Activated B cell treated with CpG ODN at 0.5 μM for 24 hours (primary cell): ENCODE measurements around the gene ACYP1. TPM values are rescaled to one million over a fixed set of nuclear protein-coding genes. Genes with fewer than 3 reads are reported as not detected.

ENCODE experiments used
- ATAC-seq: fragments of 200-7000 bp; cut with Tn5 transposase; one replicate; pipeline ENCODE4 v1.10.0; 2021; ENCODE audit warnings: low read depth, mild to moderate bottlenecking, moderate library complexity
- CTCF ChIA-PET: fragments of 350-600 bp; sonication (Branson Sonifier 250); formaldehyde crosslinking; loops from one replicate; lab custom pipeline; 2021; ENCODE audit warnings: antibody characterized with exemption; lab: Charles Lee
- POLR2A ChIA-PET: fragments of 350-600 bp; sonication (Branson Sonifier 250); formaldehyde crosslinking; loops from one replicate; lab custom pipeline; 2021; ENCODE audit warnings: antibody characterized with exemption; lab: Charles Lee
- DNase-seq: peaks from one replicate; pipeline ENCODE4 v3.0.0; 2022
- H3K27ac Mint-ChIP-seq: one replicate; pipeline ENCODE4 v1.8.0; 2020; ENCODE audit warnings: mixed read lengths
- H3K27me3 Mint-ChIP-seq: one replicate; pipeline ENCODE4 v1.8.0; 2021; ENCODE audit warnings: mixed read lengths
- H3K36me3 Mint-ChIP-seq: one replicate; pipeline ENCODE4 v1.8.0; 2021; ENCODE audit warnings: low read depth, mixed read lengths
- H3K4me1 Mint-ChIP-seq: one replicate; pipeline ENCODE4 v1.8.0; 2021; ENCODE audit warnings: mixed read lengths
- H3K4me3 Mint-ChIP-seq: one replicate; pipeline ENCODE4 v1.8.0; 2020; ENCODE audit warnings: mild to moderate bottlenecking, mixed read lengths
- H3K9me3 Mint-ChIP-seq: one replicate; pipeline ENCODE4 v1.8.0; 2020; ENCODE audit warnings: mixed read lengths
- intact Hi-C: fragments of 100-400 bp; cut with micrococcal nuclease; formaldehyde crosslinking; loops from one replicate; pipeline ENCODE4 v1.15.1; 2024
- total RNA-seq: library from RNA; stranded (reverse); gene quantifications from 2 replicates; pipeline ENCODE4 v1.2.3, GENCODE V29; 2022
- TF ChIP-seq, protein P1 (sequence below): fragments of 200-600 bp; IDR thresholded peaks from one replicate; pipeline ENCODE4 v1.8.0; 2022; ENCODE audit warnings: antibody characterized with exemption, mild to moderate bottlenecking

Gene ACYP1
- total RNA-seq, 1 donor from 2014 or later, result 25.9 TPM

GRCh38 chr14:75025082-75025481 lies 38.7 kb downstream of the ACYP1 start:
- H3K27ac Mint-ChIP-seq, result no peak overlapping the region
- H3K4me3 Mint-ChIP-seq, result no peak overlapping the region
- ATAC-seq, result no peak
- TF ChIP-seq, protein P1, sequence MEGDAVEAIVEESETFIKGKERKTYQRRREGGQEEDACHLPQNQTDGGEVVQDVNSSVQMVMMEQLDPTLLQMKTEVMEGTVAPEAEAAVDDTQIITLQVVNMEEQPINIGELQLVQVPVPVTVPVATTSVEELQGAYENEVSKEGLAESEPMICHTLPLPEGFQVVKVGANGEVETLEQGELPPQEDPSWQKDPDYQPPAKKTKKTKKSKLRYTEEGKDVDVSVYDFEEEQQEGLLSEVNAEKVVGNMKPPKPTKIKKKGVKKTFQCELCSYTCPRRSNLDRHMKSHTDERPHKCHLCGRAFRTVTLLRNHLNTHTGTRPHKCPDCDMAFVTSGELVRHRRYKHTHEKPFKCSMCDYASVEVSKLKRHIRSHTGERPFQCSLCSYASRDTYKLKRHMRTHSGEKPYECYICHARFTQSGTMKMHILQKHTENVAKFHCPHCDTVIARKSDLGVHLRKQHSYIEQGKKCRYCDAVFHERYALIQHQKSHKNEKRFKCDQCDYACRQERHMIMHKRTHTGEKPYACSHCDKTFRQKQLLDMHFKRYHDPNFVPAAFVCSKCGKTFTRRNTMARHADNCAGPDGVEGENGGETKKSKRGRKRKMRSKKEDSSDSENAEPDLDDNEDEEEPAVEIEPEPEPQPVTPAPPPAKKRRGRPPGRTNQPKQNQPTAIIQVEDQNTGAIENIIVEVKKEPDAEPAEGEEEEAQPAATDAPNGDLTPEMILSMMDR, result no peak
- intact Hi-C loops, result no loop called here
- CTCF ChIA-PET, result no interaction called here
- H3K4me1 Mint-ChIP-seq, result no peaks in the 10 kb centered on the region
- POLR2A ChIA-PET, result no interaction called here
- H3K27me3 Mint-ChIP-seq, result no peaks in the 10 kb centered on the region
- H3K36me3 Mint-ChIP-seq, result peaks cover 42% of the 10 kb centered on the region
- no peaks in the 10 kb centered on the region for H3K9me3 Mint-ChIP-seq
- no peak for DNase-seq

- no peak overlapping the region for H3K4me3 Mint-ChIP-seq
- no peaks in the 10 kb centered on the region for H3K9me3 Mint-ChIP-seq
- DNase-seq, result no peak
- intact Hi-C loops, result loop anchor here (5.0 kb wide), 1 partner anchor 161 kb away; no protein-coding TSS in a partner anchor
- ChIA-PET POLR2A (no interaction called here), CTCF (no interaction called here)
- no peaks in the 10 kb centered on the region for H3K4me1 Mint-ChIP-seq
- H3K27me3 Mint-ChIP-seq, result no peaks in the 10 kb centered on the region
- TF ChIP-seq, protein P1, result no peak
- peaks cover 45% of the 10 kb centered on the region for H3K36me3 Mint-ChIP-seq
- no peak for ATAC-seq
- no peak overlapping the region for H3K27ac Mint-ChIP-seq
These were observed 40.7 kb downstream of the ACYP1 start for GRCh38 chr14:75023108-75023507.

DNA sequence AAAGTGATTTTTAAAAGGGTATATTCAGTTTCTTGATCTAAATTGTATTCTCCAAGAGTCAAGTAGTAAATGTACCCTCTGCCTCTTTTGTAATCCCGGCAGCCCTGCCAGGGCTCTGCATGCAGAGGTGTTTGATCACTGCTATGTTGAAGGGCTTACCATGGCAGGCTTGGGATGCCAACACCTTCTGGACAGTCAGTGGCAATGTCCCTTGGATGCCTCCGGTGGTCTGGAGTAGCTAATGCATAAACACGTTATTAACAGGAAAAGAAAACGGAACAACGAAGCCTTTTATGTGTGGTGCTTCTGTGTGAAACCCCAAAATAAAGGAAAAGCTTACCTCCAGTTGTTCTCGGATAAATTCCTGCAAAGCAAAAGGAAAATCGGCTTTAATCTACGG lies 41.2 kb downstream of the ACYP1 start:
- Mint-ChIP-seq H3K36me3 (peaks cover 46% of the 10 kb centered on the region), H3K4me1 (no peaks in the 10 kb centered on the region), H3K27ac (no peak overlapping the region), H3K4me3 (no peak overlapping the region), H3K27me3 (no peaks in the 10 kb centered on the region), H3K9me3 (no peaks in the 10 kb centered on the region)
- no peak for ATAC-seq
- ChIA-PET POLR2A (no interaction called here), CTCF (no interaction called here)
- TF ChIP-seq, protein P1, result no peak
- DNase-seq, result no peak
- intact Hi-C loops, result loop anchor here (5.0 kb wide), 1 partner anchor 160 kb away; no protein-coding TSS in a partner anchor

DNA sequence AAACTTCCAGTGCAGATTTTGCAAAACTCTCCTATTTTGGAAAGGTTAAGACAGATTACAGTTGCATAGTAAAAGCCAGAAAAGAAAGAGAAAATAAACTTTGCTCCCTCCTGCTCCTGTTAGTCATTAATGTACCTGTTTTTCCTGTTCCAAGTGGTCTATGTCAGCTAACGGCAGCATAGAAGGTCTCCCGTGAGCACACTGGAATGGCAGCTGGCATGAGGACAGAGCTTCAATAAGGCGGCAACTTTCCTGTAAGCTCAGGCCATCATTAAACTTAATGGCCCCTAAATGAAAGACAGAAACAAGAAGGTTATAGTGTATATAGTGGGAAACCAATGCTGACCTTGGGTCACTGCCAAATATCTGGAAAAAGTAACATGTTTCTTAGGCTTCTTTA lies 45.1 kb downstream of the ACYP1 start:
- no peaks in the 10 kb centered on the region for H3K9me3 Mint-ChIP-seq
- no peak overlapping the region for H3K27ac Mint-ChIP-seq
- H3K4me1 Mint-ChIP-seq, result no peaks in the 10 kb centered on the region
- TF ChIP-seq, protein P1, result no peak
- no peak overlapping the region for H3K4me3 Mint-ChIP-seq
- ATAC-seq (no peak), DNase-seq (no peak)
- no peaks in the 10 kb centered on the region for H3K27me3 Mint-ChIP-seq
- ChIA-PET CTCF (no interaction called here), POLR2A (no interaction called here)
- intact Hi-C loops, result no loop called here
- H3K36me3 Mint-ChIP-seq, result peaks cover 76% of the 10 kb centered on the region

DNA sequence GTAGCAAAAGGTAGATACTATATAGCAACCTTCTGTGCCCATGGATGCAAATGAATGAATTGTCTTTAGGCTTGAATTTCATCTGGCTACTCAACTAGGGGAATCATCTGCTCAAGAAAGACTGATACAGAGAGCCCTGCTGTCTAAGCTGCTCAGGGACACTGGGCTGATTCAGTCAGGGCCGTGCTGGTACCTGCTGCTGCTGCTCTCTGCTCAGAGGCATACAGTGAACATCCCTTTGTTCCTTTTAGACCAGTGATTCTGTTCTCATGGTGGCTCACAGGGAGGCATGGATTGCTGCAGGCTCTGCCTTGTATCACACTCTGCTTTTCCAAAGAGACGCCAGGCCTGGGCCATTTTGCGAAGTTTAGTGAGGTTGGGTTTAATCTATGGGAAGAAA lies 47.0 kb downstream of the ACYP1 start:
- intact Hi-C loops, result no loop called here
- Mint-ChIP-seq H3K9me3 (no peaks in the 10 kb centered on the region), H3K27ac (no peak overlapping the region), H3K4me1 (no peaks in the 10 kb centered on the region), H3K27me3 (no peaks in the 10 kb centered on the region), H3K4me3 (no peak overlapping the region), H3K36me3 (peaks cover 81% of the 10 kb centered on the region)
- TF ChIP-seq, protein P1, result no peak
- ChIA-PET CTCF (no interaction called here), POLR2A (no interaction called here)
- DNase-seq, result no peak
- ATAC-seq, result no peak
